Lower leg skin (tissue), 4 donors: Measurements from ENCODE around the gene OR5B21. TPM values are rescaled to one million over a fixed set of nuclear protein-coding genes. Genes with fewer than 3 reads are reported as not detected.

Experiments used
- DNase-seq, 2 donors: peaks; one replicate each; pipeline ENCODE4 v3.0.0-alpha.2; 2019; ENCODE audit warnings: low spot score in 2 of 2
- H3K4me3 ChIP-seq: fragments of 200-600 bp; sonication (generic); 2 replicates; pipeline ENCODE4 v1.5.1; 2017; ENCODE audit warnings: mild to moderate bottlenecking, low read depth; ENCODE audit not compliant: poor library complexity, severe bottlenecking
- POLR2A ChIP-seq, 2 donors: fragments of 450-650 bp; IDR thresholded peaks; one replicate each; pipeline ENCODE4 v1.6.1; 2016 to 2017; ENCODE audit warnings: antibody characterized with exemption in 2 of 2, mild to moderate bottlenecking in 1 of 2, moderate library complexity in 1 of 2
- WGBS, 2 donors: methylation state at CpG; one replicate each; pipeline ENCODE4 v1.1.5; 2018; 5-methylcytosine and 5-hydroxymethylcytosine counted together
- intact Hi-C: fragments of 100-400 bp; cut with DNase I; formaldehyde crosslinking; loops from one replicate; pipeline ENCODE4 v1.15.0; 2023; ENCODE audit warnings: low total_unique reads
- total RNA-seq, 4 donors: library from RNA; depleted of rRNA; stranded (reverse); fragments of >200 nt; gene quantifications; one replicate each; pipeline ENCODE4 v1.1.0, GENCODE V29; 2016
- TF ChIP-seq, protein P1 (sequence below), 3 donors: fragments of 450-650 bp; IDR thresholded peaks; one replicate each; pipeline ENCODE4 v1.5.1; 2016; ENCODE audit warnings: antibody characterized with exemption in 3 of 3, mild to moderate bottlenecking in 3 of 3, moderate library complexity in 2 of 3

OR5B21 gene
- total RNA-seq, 4 donors from 2014 or later, result not detected

DNA sequence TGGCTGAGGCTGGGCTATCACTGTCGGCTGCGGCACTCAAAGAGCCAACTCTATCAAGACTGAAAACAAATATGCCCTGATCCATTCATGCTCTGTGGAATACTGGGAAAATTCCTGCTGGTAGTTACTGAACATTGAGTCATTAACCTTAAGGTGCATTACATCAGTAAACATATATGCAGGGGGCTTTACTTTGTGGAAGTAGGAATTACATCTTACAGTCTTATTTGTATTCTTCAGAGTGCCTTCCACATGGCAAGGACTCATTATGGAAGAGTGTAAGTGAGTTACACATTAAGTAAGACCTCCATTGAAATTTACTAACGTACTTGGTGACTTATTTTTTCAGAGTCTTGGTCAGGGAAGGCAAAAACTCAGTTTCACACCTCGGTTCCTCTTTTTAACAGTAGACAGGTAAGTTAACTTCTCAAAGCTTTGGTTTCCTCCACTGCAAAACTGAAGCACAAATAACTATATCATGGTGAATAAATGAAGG lies 4.5 kb downstream of the OR5B21 start:
- intact Hi-C loops, result no loop called here
- no peak for DNase-seq
- TF ChIP-seq POLR2A (IDR thresholded peaks at IDR 0.05), result no peak
- TF ChIP-seq, protein P1, sequence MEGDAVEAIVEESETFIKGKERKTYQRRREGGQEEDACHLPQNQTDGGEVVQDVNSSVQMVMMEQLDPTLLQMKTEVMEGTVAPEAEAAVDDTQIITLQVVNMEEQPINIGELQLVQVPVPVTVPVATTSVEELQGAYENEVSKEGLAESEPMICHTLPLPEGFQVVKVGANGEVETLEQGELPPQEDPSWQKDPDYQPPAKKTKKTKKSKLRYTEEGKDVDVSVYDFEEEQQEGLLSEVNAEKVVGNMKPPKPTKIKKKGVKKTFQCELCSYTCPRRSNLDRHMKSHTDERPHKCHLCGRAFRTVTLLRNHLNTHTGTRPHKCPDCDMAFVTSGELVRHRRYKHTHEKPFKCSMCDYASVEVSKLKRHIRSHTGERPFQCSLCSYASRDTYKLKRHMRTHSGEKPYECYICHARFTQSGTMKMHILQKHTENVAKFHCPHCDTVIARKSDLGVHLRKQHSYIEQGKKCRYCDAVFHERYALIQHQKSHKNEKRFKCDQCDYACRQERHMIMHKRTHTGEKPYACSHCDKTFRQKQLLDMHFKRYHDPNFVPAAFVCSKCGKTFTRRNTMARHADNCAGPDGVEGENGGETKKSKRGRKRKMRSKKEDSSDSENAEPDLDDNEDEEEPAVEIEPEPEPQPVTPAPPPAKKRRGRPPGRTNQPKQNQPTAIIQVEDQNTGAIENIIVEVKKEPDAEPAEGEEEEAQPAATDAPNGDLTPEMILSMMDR (IDR thresholded peaks at IDR 0.05), result no peak
- 85 to 95% methylated on average over 4 of the region's 4 CpGs for WGBS, 2 donors
- H3K4me3 ChIP-seq, result no peak overlapping the region

DNA sequence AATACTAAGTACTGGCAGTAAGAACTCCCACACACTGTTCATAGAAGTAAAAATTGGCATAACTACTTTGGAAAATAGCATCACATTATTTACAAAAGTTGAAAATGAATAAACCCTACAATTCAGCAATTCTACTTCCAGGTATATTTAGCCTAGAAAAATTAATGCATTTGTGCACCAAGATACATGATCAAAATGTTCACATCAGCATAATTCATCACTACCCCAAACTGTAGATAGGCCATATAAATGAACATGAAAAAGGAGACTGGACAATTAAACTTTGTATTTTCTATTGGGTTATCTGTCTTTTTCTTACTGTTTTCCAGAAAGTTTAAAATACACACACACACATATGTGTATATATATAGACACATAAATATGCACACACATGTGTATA lies 5.9 kb downstream of the OR5B21 start:
- intact Hi-C loops, result no loop called here
- TF ChIP-seq, protein P1 (IDR thresholded peaks at IDR 0.05), result no peak
- TF ChIP-seq POLR2A (IDR thresholded peaks at IDR 0.05), result no peak

DNA sequence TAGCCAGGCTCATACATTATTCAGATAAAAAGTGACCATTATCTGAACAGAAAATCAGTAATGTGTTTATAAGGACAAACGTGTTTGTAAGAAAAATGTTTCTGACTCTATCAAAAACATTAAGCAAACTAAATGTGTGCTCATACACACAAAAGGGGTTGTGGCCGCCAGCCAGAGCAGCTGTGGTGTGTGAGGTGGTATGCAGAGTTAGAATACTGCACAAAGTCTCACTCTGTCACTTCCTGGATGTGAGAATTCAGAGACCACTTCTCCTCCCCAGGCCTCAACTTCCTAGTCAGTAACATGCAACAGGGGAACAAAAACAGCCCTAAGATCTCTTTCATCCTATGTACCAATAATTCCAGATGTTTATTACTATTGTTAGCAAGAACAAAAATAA lies 9.4 kb downstream of the OR5B21 start:
- H3K4me3 ChIP-seq, result no peak overlapping the region
- DNase-seq, result no peak
- 61 to 64% methylated on average over 2 of the region's 2 CpGs for WGBS, 2 donors
- TF ChIP-seq POLR2A (IDR thresholded peaks at IDR 0.05), result no peak
- TF ChIP-seq, protein P1 (IDR thresholded peaks at IDR 0.05), result no peak
- intact Hi-C loops, result no loop called here

More for the DNA sequence above, 5.9 kb downstream of the OR5B21 start:
- DNase-seq, result no peak
- no peak overlapping the region for H3K4me3 ChIP-seq

DNA sequence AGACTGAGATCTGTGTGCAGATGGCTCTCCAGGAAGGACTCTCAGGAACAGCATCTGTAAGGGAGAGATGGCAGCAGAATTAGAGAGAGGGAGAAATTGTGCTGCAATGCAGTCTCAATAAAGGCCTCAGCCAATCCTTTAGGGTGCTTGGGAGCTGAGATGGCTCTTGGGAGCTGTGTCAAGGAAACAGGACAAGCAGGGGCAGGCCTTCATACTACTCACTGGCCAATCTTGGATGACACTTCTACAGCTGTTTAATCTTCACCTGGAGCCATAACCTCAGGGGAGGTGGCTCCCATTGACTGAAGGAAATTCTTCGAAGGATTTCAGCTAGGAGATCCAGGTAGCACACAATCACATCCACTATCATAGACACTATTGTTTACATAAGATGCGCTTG lies 10.0 kb downstream of the OR5B21 start:
- intact Hi-C loops, result no loop called here
- 76 to 77% methylated on average over 2 of the region's 2 CpGs for WGBS, 2 donors
- TF ChIP-seq, protein P1 (IDR thresholded peaks at IDR 0.05), result no peak
- TF ChIP-seq POLR2A (IDR thresholded peaks at IDR 0.05), result no peak

DNA sequence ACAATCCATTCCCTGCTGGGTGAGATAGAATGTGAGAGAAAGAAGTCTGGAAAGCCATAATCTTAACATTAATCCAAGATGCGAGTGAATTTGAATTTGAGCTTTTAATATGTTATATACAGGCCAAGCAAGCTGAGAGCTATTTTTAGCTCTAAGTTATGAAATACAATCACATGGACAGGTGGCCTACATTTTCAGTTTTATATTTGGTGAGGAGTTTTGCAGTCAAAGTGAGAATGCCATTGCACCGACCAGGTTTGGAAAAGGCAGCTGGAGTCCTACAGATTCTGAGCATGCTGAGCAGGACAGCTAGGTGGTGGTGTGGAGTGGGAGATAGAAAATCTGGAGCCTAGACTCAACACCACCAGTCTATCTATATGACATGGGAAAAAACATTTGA lies 12.0 kb downstream of the OR5B21 start:
- DNase-seq, result no peak
- H3K4me3 ChIP-seq, result no peak overlapping the region
- 64 to 66% methylated on average over 2 of the region's 2 CpGs for WGBS, 2 donors
- intact Hi-C loops, result no loop called here
- TF ChIP-seq, protein P1 (IDR thresholded peaks at IDR 0.05), result no peak
- TF ChIP-seq POLR2A (IDR thresholded peaks at IDR 0.05), result no peak

More for the DNA sequence above, 10.0 kb downstream of the OR5B21 start:
- DNase-seq, result no peak
- H3K4me3 ChIP-seq, result no peak overlapping the region

DNA sequence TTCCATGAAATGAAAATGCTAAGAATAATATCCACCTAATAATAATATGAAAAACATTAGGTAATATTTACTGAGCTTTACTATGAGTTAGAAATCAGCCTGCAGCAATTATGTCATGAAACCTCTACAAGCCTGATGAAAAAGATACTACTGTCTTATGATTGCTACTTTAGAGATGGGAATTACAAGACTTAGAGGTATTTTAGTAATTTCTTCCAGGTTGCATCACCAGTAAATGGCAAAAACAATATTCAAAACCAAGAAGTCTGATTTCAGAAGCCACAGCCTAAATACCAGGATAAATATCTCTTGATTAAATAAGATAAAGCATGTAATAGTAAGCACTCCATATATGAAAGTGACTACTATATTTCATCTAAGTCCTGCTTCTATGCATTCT lies 13.8 kb downstream of the OR5B21 start:
- TF ChIP-seq, protein P1 (IDR thresholded peaks at IDR 0.05), result no peak
- TF ChIP-seq POLR2A (IDR thresholded peaks at IDR 0.05), result no peak
- DNase-seq, result no peak
- intact Hi-C loops, result no loop called here

More for the DNA sequence above, 13.8 kb downstream of the OR5B21 start:
- no peak overlapping the region for H3K4me3 ChIP-seq
